Inferior parietal cortex (tissue), 1 donor: ENCODE data around the gene SEMA3G.

Source experiments
- DNase-seq: peaks from one replicate; pipeline ENCODE4 v3.0.0-alpha.2; 2016; ENCODE audit errors: extremely low spot score

SEMA3G gene

DNA sequence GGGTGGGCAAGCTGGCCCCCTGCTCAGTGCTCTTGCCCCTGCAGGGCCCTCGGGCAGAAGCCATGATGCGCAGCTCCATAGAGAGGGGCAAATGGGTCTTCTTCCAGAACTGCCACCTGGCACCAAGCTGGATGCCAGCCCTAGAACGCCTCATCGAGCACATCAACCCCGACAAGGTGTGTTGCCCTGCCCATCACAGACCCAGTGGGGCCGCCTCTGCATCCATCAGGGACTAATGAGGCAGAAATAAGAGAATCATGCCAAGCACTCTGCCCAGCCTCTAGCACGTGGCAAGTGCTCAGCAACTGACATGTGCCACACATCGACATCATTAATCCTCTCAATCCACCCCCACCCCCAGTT is 49.4 kb downstream of the SEMA3G start:
- DNase-seq: no peak

- DNase-seq: no peak
Observed at GRCh38 chr3:52394751-52395502, 50.0 kb downstream of the SEMA3G start.

GRCh38 chr3:52393959-52394670 is 50.8 kb downstream of the SEMA3G start:
- no peak for DNase-seq

GRCh38 chr3:52393131-52393807 is 51.6 kb downstream of the SEMA3G start:
- DNase-seq: no peak

DNA sequence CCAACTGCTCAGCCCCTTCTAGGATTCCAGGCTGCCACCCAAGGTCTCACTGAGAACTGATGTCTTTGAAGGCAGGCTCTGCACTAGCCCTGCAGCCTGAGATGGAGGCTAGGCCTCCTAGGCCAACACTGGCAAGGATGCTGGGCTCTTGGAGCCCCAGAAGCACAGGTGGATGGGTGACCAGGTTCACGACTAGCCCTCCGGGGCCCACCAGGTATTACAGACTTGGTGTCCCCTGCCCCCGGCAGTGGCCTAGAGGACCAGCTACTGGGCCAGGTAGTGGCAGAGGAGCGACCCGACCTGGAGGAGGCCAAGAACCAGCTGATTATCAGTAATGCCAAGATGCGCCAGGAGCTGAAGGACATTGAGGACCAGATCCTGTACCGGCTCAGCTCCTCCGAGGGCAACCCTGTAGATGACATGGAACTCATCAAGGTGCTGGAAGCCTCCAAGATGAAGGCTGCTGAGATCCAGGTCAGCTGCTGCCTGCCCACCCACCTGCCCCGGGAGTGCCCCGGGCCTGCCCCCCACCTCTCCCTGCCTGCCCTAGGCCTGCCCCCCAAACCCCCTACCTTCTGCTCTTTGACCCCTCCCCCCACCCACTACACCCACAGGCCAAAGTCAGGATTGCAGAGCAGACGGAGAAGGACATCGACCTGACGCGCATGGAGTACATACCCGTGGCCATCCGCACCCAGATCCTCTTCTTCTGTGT is 52.5 kb downstream of the SEMA3G start:
- no peak for DNase-seq

- DNase-seq: no peak
Observed at GRCh38 chr3:52391096-52391495, 53.8 kb downstream of the SEMA3G start.

DNA sequence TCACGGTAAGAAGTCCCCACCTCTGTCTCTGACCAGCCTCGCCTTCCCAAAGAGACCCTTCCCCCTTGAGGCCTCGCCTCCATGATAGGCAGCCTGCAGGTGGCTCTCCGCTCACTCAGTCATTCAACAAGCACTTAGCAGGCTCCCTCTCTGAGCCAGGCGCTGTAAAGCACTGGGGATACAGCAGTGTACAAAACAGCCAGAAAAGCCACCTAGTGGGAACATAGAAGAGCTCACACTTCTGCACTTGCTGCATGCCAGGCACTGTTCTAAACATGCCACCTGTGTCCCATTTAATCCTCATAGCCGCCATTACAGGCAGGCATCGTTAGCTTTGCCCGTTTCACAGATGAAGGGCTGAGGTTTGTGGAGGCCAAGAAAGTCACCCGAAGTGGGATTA is 56.0 kb downstream of the SEMA3G start:
- no peak for DNase-seq

DNA sequence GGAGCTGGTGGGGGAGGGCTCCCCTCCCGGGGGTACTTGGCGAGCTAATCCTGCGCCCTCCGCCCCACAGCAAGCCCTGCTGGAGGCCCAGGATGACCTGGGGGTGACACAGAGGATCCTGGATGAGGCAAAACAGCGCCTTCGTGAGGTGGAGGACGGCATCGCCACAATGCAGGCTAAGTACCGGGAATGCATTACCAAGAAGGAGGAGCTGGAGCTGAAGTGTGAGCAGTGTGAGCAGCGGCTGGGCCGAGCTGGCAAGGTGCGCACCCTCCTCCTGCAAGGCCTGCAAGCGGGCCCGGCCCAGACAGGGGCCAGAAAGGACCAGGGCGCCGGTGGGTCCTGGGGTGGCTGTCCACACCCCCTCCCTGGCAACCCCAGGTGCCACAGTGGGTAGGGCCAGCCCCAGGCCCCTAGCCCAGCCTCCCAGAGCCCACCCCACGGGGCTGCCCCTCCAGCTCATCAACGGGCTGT is 56.5 kb downstream of the SEMA3G start:
- no peak for DNase-seq

- DNase-seq: no peak
Observed at GRCh38 chr3:52387481-52387880, 57.4 kb downstream of the SEMA3G start.

DNA sequence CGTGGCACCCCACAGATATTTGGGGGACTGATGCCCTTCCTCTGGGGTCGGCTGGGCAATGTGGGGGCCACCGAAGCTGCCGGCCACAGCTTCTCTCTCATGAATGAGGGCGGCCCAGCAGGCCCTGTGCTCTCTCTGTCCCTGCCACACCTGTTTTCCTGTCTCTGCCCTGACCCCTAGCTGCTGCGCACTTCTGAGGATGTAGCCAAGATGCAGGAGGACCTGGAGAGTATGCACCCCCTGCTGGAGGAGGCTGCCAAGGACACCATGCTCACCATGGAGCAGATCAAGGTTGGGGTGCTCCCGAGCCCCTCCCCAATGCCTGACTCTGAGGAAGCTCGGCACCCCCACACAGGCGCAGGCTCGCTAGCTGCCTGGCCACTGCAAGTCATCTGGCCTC is 59.7 kb downstream of the SEMA3G start:
- no peak for DNase-seq

GRCh38 chr3:52384019-52384761 is 60.7 kb downstream of the SEMA3G start:
- no peak for DNase-seq

DNA sequence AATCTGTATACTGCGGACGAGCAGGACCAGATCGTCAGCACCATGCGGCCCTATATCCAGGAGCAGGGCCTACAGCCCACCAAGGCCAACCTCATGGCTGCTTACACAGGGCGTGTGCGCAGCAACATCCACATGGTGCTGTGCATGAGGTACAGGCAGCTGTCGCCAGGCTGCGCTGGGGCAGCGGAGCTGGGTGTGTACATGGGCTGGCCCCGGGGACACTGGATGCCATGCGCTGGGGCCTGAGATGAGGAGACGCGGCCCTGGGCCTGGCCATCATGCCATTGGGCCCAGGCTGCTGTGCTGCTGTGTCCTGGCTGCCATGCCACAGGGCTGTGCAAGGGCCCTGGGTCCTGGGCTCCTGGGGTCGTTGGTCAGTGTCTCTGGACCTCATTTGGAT is 61.5 kb downstream of the SEMA3G start:
- no peak for DNase-seq
